ENCODE measurements around the gene C19orf38.
"Not testable (repeated sequence)": the region's sequence is repeated elsewhere in the genome, so short reads cannot be mapped to it uniquely, and the experiment has no call there.

The C19orf38 gene

GRCh38 chr19:10836479-10837330 lies 11.5 kb upstream of the C19orf38 start:
- peak overlapping the region; percentile 70 to 77 for H3K4me3 ChIP-seq (replicated peaks in 1 of 2; ENCODE audit: low read depth in 2 of 2, low read length in 2 of 2)
- TF ChIP-seq CTCF (IDR thresholded peaks at IDR 0.05; ENCODE audit: low read depth, low read length) = no peak
- peak; percentile 91 to 93 for DNase-seq (ENCODE audit: low read depth in 2 of 2)

GRCh38 chr19:10837649-10838048 lies 10.6 kb upstream of the C19orf38 start:
- not testable (repeated sequence) for DNase-seq (ENCODE audit: low read depth in 2 of 2); H3K4me3 ChIP-seq (replicated peaks in 1 of 2; ENCODE audit: low read depth in 2 of 2, low read length in 2 of 2)

GRCh38 chr19:10838377-10838776 lies 9.8 kb upstream of the C19orf38 start:
- no peak for DNase-seq (ENCODE audit: low read depth in 2 of 2)
- no peak for TF ChIP-seq CTCF (IDR thresholded peaks at IDR 0.05; ENCODE audit: low read depth, low read length)
- no peak overlapping the region for H3K4me3 ChIP-seq (replicated peaks in 1 of 2; ENCODE audit: low read depth in 2 of 2, low read length in 2 of 2)

GRCh38 chr19:10839114-10840050 lies 8.8 kb upstream of the C19orf38 start:
- DNase-seq (ENCODE audit: low read depth in 2 of 2) = no peak
- no peak overlapping the region for H3K4me3 ChIP-seq (replicated peaks in 1 of 2; ENCODE audit: low read depth in 2 of 2, low read length in 2 of 2)
- no peak for TF ChIP-seq CTCF (IDR thresholded peaks at IDR 0.05; ENCODE audit: low read depth, low read length)

- no peak for DNase-seq (ENCODE audit: low read depth in 2 of 2)
- no peak for TF ChIP-seq CTCF (IDR thresholded peaks at IDR 0.05; ENCODE audit: low read depth, low read length)
- no peak overlapping the region for H3K4me3 ChIP-seq (replicated peaks in 1 of 2; ENCODE audit: low read depth in 2 of 2, low read length in 2 of 2)
Measured at GRCh38 chr19:10842788-10843187, 5.4 kb upstream of the C19orf38 start.

GRCh38 chr19:10846500-10847202 lies 1.6 kb upstream of the C19orf38 start:
- no peak for DNase-seq (ENCODE audit: low read depth in 2 of 2)
- no peak overlapping the region for H3K4me3 ChIP-seq (replicated peaks in 1 of 2; ENCODE audit: low read depth in 2 of 2, low read length in 2 of 2)
- no peak for TF ChIP-seq CTCF (IDR thresholded peaks at IDR 0.05; ENCODE audit: low read depth, low read length)
